Endothelial cell of umbilical vein (primary cell): ENCODE data around the gene INTS6. TPM values are rescaled to one million over a fixed set of nuclear protein-coding genes. Genes with fewer than 3 reads are reported as not detected.
A peak's percentile ranks its signal among the peaks of the same experiment; 100 is the strongest.

ENCODE experiments used
- BruUV-seq: library from RNA; stranded (reverse); fragments of 400-500 nt; replicated peaks from 2 replicates; lab custom pipeline; 2021; lab: Mats Ljungman, UMichigan
- CTCF ChIA-PET: fragments of 300-600, 350-600 bp; sonication (Branson Sonifier 250); formaldehyde crosslinking; loops from one replicate; lab custom pipeline; 2021; ENCODE audit warnings: antibody characterized with exemption, inconsistent platforms; lab: Charles Lee
- POLR2A ChIA-PET: fragments of 300-600, 350-600 bp; sonication (Branson Sonifier 250); formaldehyde crosslinking; loops from one replicate; lab custom pipeline; 2021; ENCODE audit warnings: antibody characterized with exemption, inconsistent platforms; lab: Charles Lee
- DNase-seq: peaks from one replicate; pipeline ENCODE4 v3.0.0-alpha.2; 2011; ENCODE audit warnings: low read depth, low spot score
- FAIRE-seq: peaks from 2 replicates; lab custom pipeline; 2011; peaks lifted over from hg19 to GRCh38; lab: Jason Lieb, UNC
- H2AFZ ChIP-seq: 2 replicates; pipeline ENCODE4 v1.6.0; 2012; ENCODE audit warnings: low read depth, low read length, control low read depth, inconsistent platforms
- H3K27ac ChIP-seq: 2 replicates; pipeline ENCODE4 v1.5.1; 2011; ENCODE audit warnings: low read depth, mild to moderate bottlenecking, control low read depth, low read length, moderate library complexity; ENCODE audit not compliant: insufficient read depth
- H3K27me3 ChIP-seq, 2 experiments: 2 replicates each; pipeline versions ENCODE4 v1.6.0 to v1.6.1; 2011; ENCODE audit warnings: low read length in 2 of 2, mixed read lengths in 1 of 2; ENCODE audit not compliant: control insufficient read depth in 2 of 2, insufficient read depth in 2 of 2
- H3K36me3 ChIP-seq, 2 experiments: 2 replicates in 1 of 2; 3 replicates in 1 of 2; pipeline ENCODE4 v1.5.1; 2011; ENCODE audit warnings: low read length in 2 of 2, mild to moderate bottlenecking in 1 of 2, moderate library complexity in 1 of 2; ENCODE audit not compliant: control insufficient read depth in 2 of 2, insufficient read depth in 2 of 2; ENCODE audit errors: extremely low read depth in 1 of 2
- H3K4me1 ChIP-seq: 3 replicates; pipeline ENCODE4 v1.5.1; 2011; ENCODE audit warnings: mild to moderate bottlenecking, low read length; ENCODE audit not compliant: control insufficient read depth, insufficient read depth; ENCODE audit errors: extremely low read depth
- H3K4me2 ChIP-seq: 2 replicates; pipeline ENCODE4 v1.6.1; 2011; ENCODE audit warnings: low read length, control low read depth, mixed read lengths; ENCODE audit not compliant: insufficient read depth
- H3K4me3 ChIP-seq, 3 experiments: fragments of 200-600 bp in 1 of 3; sonication (generic), shearing (Covaris generic) in 1 of 3; replicated peaks in 1 of 3; 2 replicates each; pipeline ENCODE4 v1.5.1; 2011 to 2016; ENCODE audit warnings: control low read depth in 3 of 3, low read length in 3 of 3, mild to moderate bottlenecking in 2 of 3, inconsistent platforms in 1 of 3, low read depth in 1 of 3, moderate library complexity in 1 of 3; ENCODE audit not compliant: insufficient read depth in 1 of 3
- H3K79me2 ChIP-seq: 2 replicates; pipeline ENCODE4 v1.6.0; 2012; ENCODE audit warnings: low read length, inconsistent platforms; ENCODE audit not compliant: control insufficient read depth, insufficient read depth
- H3K9ac ChIP-seq: replicated peaks from 2 replicates; pipeline ENCODE3; 2011; ENCODE audit warnings: low read length, control low read depth; ENCODE audit not compliant: insufficient read depth; ENCODE audit errors: extremely low read depth
- H3K9me1 ChIP-seq: replicated peaks from 3 replicates; pipeline ENCODE4 v1.6.0; 2011; ENCODE audit warnings: mild to moderate bottlenecking, low read length; ENCODE audit not compliant: control insufficient read depth, insufficient read depth; ENCODE audit errors: extremely low read depth
- H3K9me3 ChIP-seq: replicated peaks from 2 replicates; pipeline ENCODE4 v1.5.1; 2012; ENCODE audit warnings: low read length, inconsistent platforms; ENCODE audit not compliant: control insufficient read depth, insufficient read depth
- H4K20me1 ChIP-seq: replicated peaks from 2 replicates; pipeline ENCODE3; 2011; ENCODE audit warnings: mild to moderate bottlenecking, low read length; ENCODE audit not compliant: control insufficient read depth, insufficient read depth; ENCODE audit errors: extremely low read depth
- CTCF ChIP-seq, 2 donors: IDR thresholded peaks; 1 replicate in 1 of 2; 2 replicates in 1 of 2; pipeline ENCODE4 v1.5.1; 2011; ENCODE audit warnings: low read length in 2 of 2, mild to moderate bottlenecking in 2 of 2, moderate library complexity in 2 of 2, control low read depth in 1 of 2, inconsistent platforms in 1 of 2, low read depth in 1 of 2; ENCODE audit not compliant: insufficient read depth in 1 of 2; ENCODE audit errors: extremely low read depth in 1 of 2
- EZH2 ChIP-seq: IDR thresholded peaks from 2 replicates; pipeline ENCODE4 v1.6.1; 2012; ENCODE audit warnings: borderline replicate concordance, low read depth, mild to moderate bottlenecking, moderate library complexity, low read length, inconsistent platforms; ENCODE audit not compliant: severe bottlenecking
- FOS ChIP-seq: IDR thresholded peaks from 2 replicates; pipeline ENCODE4 v1.6.1; 2011; ENCODE audit warnings: mild to moderate bottlenecking, low read length, moderate library complexity, borderline replicate concordance; ENCODE audit not compliant: insufficient read depth
- GATA2 ChIP-seq: IDR thresholded peaks from 2 replicates; pipeline ENCODE4 v1.7.0; 2011; ENCODE audit warnings: low read depth, mild to moderate bottlenecking, moderate library complexity, mixed read lengths, low read length; ENCODE audit not compliant: insufficient read length, insufficient read depth
- JUN ChIP-seq: IDR thresholded peaks from 2 replicates; pipeline ENCODE4 v1.6.1; 2011; ENCODE audit warnings: borderline replicate concordance, low read depth; ENCODE audit not compliant: insufficient read length, insufficient read depth
- MAX ChIP-seq: IDR thresholded peaks from 2 replicates; pipeline ENCODE4 v1.6.1; 2011; ENCODE audit not compliant: insufficient read depth, insufficient read length
- MYC ChIP-seq: IDR thresholded peaks from one replicate; pipeline ENCODE4 v1.6.1; 2011; ENCODE audit warnings: mild to moderate bottlenecking, low read depth, low read length
- POLR2A ChIP-seq: IDR thresholded peaks from 2 replicates; pipeline ENCODE4 v1.6.1; 2012; ENCODE audit warnings: low read depth, mild to moderate bottlenecking, control low read depth, low read length
- POLR2AphosphoS5 ChIP-seq: IDR thresholded peaks from 2 replicates; pipeline ENCODE4 v1.6.1; 2012; ENCODE audit warnings: low read depth, mild to moderate bottlenecking, control low read depth, low read length, moderate library complexity; ENCODE audit not compliant: insufficient read depth
- dilution Hi-C: fragments of 300-500 bp; cut with MboI; formaldehyde crosslinking; loops from one replicate; pipeline ENCODE4 v1.15.0; 2019; ENCODE audit warnings: low sequenced_read_pairs; ENCODE audit not compliant: extremely low pct_ligation_motif_present
- intact Hi-C: fragments of 100-400 bp; cut with micrococcal nuclease; formaldehyde crosslinking; loops from one replicate; pipeline ENCODE4 v1.10.0; 2022
- polyA plus RNA-seq, 4 experiments: library from polyadenylated mRNA; depleted of rRNA in 3 of 4; stranded (reverse) in 3 of 4; unstranded in 1 of 4; fragments of >200 nt; gene quantifications; 2 replicates each; pipeline versions ENCODE4 v1.2.1 to v1.2.3, GENCODE V29; 2011 to 2012; ENCODE audit warnings: missing spikeins in 1 of 4
- total RNA-seq: library from RNA; stranded (reverse); gene quantifications from 2 replicates; pipeline ENCODE4 v1.2.3, GENCODE V29; 2021

The INTS6 gene
- total and polyA plus RNA-seq, 2 donors (not counting 3 experiments of a cell fraction or from before 2014, with no cell fraction given) = 9.5 to 45.4 TPM

GRCh38 chr13:51451467-51452360 lies 1.1 kb downstream of the INTS6 start:
- peak overlapping the region; percentile 79 for H2AFZ ChIP-seq
- peak overlapping the region; percentile 85 for H3K27ac ChIP-seq
- peak; percentile 68 for FAIRE-seq
- H3K4me1 ChIP-seq = peaks cover 20% of the 10 kb centered on the region
- ChIA-PET CTCF (interaction anchor here (1.3 kb wide), 1 partner anchor 329 kb away, joined by 4 read pairs; no protein-coding TSS in a partner anchor), POLR2A (interaction anchor here (0.6 to 1.5 kb wide), 4 partner anchors 33 to 610 kb away, joined by 3 to 22 read pairs (median 4); partner anchors contain the start of gene WDFY2)
- peaks cover 23% of the 10 kb centered on the region for H3K79me2 ChIP-seq
- peak overlapping the region; percentile 90 for H3K4me2 ChIP-seq
- H3K4me3 ChIP-seq = peak overlapping the region; percentile 79 to 99 (median 94)
- no peaks in the 10 kb centered on the region for H3K9me1 ChIP-seq
- no peaks in the 10 kb centered on the region for H3K27me3 ChIP-seq
- TF ChIP-seq POLR2A = no peak
- no peak for TF ChIP-seq FOS
- no peak for TF ChIP-seq MYC
- no peak for TF ChIP-seq GATA2
- TF ChIP-seq JUN = no peak
- TF ChIP-seq MAX = no peak
- TF ChIP-seq CTCF (IDR thresholded peaks at IDR 0.05; ENCODE audit: extremely low read depth in 1 of 2, insufficient read depth in 1 of 2, low read depth in 1 of 2, low read length in 2 of 2) = no peak
- no peak for TF ChIP-seq EZH2
- TF ChIP-seq POLR2AphosphoS5 = no peak
- H3K9ac ChIP-seq = peak overlapping the region; percentile 81
- H3K36me3 ChIP-seq = peaks cover 3 to 17% of the 10 kb centered on the region in 2 experiments
- H4K20me1 ChIP-seq = no peaks in the 10 kb centered on the region
- H3K9me3 ChIP-seq = no peaks in the 10 kb centered on the region
- no TSS peak for BruUV-seq
- intact Hi-C loops (loop anchor here (2.0 to 10.0 kb wide), 5 partner anchors 229 to 753 kb away; partner anchors contain the start of genes ALG11, FAM124A and NEK5), dilution Hi-C loops (no loop called here)
- DNase-seq = peak; percentile 66
